HFF-Myc (cell line): ENCODE measurements around the gene LMAN1L.

Source experiments
- DNase-seq: peaks from one replicate; pipeline ENCODE4 v3.0.0-alpha.2; 2011; ENCODE audit warnings: low read depth; ENCODE audit errors: extremely low read depth
- H3K4me3 ChIP-seq: replicated peaks from 2 replicates; pipeline ENCODE4 v1.5.1; 2011; ENCODE audit warnings: low read depth, mild to moderate bottlenecking, control low read depth, low read length
- TF ChIP-seq, protein P1 (sequence below): IDR thresholded peaks from 2 replicates; pipeline ENCODE4 v1.5.1; 2012; ENCODE audit warnings: mild to moderate bottlenecking, low read depth, low read length, control low read depth; ENCODE audit errors: missing control alignments

The LMAN1L gene

DNA sequence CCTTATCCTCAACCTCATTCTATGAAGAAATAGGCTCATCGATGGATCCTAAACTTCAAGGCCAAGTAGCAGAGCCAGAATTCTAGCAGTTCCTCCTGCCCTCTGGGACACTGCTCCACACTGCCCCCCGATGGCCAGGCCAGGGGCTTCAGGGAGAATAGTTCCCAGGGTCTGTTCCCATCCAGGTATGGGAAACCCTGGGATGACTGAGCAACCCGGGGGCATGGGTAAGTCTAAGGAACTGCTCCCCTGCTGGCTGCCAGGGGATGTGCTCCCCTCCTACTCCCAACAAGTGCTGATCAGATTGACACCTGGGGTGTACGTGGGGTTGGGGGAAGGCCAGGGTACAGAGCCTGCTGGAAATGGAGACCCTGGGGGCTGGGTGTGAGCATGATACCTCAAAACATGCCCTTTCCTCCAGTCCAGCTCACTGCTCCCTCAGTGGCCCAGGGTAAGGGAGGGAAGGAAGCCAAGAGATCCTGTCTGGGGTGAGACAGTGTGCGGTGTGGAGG lies 22.7 kb downstream of the LMAN1L start:
- TF ChIP-seq, protein P1, sequence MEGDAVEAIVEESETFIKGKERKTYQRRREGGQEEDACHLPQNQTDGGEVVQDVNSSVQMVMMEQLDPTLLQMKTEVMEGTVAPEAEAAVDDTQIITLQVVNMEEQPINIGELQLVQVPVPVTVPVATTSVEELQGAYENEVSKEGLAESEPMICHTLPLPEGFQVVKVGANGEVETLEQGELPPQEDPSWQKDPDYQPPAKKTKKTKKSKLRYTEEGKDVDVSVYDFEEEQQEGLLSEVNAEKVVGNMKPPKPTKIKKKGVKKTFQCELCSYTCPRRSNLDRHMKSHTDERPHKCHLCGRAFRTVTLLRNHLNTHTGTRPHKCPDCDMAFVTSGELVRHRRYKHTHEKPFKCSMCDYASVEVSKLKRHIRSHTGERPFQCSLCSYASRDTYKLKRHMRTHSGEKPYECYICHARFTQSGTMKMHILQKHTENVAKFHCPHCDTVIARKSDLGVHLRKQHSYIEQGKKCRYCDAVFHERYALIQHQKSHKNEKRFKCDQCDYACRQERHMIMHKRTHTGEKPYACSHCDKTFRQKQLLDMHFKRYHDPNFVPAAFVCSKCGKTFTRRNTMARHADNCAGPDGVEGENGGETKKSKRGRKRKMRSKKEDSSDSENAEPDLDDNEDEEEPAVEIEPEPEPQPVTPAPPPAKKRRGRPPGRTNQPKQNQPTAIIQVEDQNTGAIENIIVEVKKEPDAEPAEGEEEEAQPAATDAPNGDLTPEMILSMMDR, result peak; percentile 93
- no peak for DNase-seq
- H3K4me3 ChIP-seq, result no peak overlapping the region

DNA sequence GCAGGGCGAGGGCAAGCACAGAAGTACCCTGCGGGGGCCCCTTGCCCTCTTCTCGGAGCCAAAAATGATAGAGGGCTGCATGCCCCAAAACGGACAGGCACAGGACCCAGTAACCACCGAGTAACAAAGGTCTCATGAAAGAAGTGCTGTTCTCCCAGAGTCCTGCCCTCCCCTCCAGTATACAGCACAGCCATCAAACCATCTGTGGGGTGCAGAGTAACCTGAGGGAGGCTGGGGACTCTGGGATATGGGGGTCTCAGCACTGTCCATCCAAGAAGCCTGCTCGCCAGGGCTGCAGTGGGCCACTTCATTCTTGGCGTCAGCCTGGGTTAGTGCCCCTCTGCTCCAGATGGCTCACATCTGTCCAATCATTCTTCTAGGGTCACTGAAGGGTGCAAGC lies 24.2 kb downstream of the LMAN1L start:
- H3K4me3 ChIP-seq, result no peak overlapping the region
- TF ChIP-seq, protein P1, result no peak

DNA sequence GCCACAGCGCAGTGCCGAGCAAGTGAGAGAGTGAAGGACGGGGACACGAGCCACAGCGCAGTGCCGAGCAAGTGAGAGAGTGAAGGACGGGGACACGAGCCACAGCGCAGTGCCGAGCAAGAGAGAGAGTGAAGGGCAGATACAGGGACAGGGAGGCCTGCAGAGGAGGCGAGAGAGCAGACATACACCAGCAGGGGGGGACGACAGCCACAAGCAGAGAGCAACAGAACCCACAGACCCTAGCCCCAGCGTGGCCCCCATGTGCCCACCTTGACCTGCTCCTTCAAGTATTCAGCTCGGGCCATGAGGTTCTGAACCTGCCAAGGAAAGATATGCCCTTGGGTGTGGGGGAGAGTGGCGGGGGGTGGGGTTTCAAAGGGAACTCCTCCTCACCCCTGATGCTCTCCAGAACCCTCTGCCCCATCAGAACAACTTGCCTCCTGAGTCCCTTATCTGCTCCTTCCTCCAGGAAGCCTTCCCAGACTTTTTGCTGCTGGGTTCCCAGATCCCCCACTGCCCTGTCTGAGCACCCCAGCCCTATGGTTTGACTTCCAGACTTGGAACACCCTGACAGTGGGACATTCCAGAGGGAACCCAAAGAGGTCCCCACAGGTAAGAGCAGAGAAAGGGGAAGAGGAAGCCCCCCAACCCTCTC lies 25.0 kb downstream of the LMAN1L start:
- TF ChIP-seq, protein P1, result no peak
- no peak for DNase-seq

More for the DNA sequence above, 24.2 kb downstream of the LMAN1L start:
- no peak for DNase-seq

GRCh38 chr15:74838137-74838516 lies 25.5 kb downstream of the LMAN1L start:
- TF ChIP-seq, protein P1, result no peak
- no peak for DNase-seq
- no peak overlapping the region for H3K4me3 ChIP-seq

More for the DNA sequence above, 25.0 kb downstream of the LMAN1L start:
- no peak overlapping the region for H3K4me3 ChIP-seq

DNA sequence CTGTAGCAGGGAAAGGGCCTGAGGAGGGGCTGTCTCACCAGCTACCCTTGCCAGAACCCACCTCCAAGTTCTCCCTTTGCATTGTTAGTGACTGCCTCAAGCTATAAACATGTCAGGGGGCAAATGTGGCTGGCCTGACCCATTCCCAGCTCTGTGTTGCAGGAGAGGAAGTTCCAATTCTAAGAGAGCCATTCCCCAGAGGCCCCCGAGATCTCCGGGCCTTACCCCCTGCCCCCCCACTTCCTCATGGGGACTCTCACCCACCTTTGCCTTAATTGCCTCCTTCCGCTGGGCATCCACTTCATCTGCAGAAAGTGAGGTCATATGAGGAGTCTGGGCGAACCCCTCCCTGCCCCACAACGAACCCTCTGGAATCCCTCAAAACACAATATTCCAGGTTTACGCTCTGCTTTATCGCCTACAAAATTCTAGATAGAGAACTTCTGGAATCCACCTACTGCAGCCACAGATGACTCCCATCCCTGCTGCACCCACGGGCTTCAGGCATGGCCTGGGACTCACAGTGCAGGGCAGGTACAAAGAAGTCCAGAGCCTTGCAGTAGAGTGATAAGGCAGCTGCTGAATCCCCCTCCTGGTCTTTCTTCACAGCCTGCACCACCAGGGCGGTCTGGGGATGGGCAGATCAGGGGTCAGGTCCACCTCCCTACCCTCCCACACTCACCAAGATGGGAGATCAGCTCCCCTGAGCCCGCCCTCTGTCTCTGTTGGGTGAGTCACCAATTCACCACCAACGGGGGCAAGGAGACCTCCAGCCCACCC lies 26.3 kb downstream of the LMAN1L start:
- DNase-seq, result no peak
- TF ChIP-seq, protein P1, result no peak

GRCh38 chr15:74839526-74840395 lies 27.1 kb downstream of the LMAN1L start:
- DNase-seq, result no peak
- no peak overlapping the region for H3K4me3 ChIP-seq
- TF ChIP-seq, protein P1, result no peak

More for the DNA sequence above, 26.3 kb downstream of the LMAN1L start:
- no peak overlapping the region for H3K4me3 ChIP-seq
